Smooth muscle cell (in vitro differentiated cells): Measurements from ENCODE around the gene CCDC92. TPM values are rescaled to one million over a fixed set of nuclear protein-coding genes. Genes with fewer than 3 reads are reported as not detected.

ENCODE experiments used
- DNase-seq: peaks from one replicate; lab custom pipeline; 2025; ENCODE audit not compliant: unreplicated experiment; lab: John Stamatoyannopoulos, UW
- H2AFZ ChIP-seq: fragments of 200-600 bp; sonication (generic); 2 replicates; pipeline ENCODE4 v1.6.0; 2016; ENCODE audit warnings: antibody characterized with exemption, low read depth, mild to moderate bottlenecking
- H3F3A ChIP-seq: fragments of 200-600 bp; sonication (generic); 2 replicates; pipeline ENCODE4 v1.6.0; 2017; ENCODE audit warnings: antibody characterized with exemption, low read depth
- H3K27ac ChIP-seq: fragments of 200-600 bp; sonication (generic); 2 replicates; pipeline ENCODE4 v1.5.1; 2016; ENCODE audit warnings: low read depth, mild to moderate bottlenecking
- H3K27me3 ChIP-seq: fragments of 200-600 bp; sonication (generic); 2 replicates; pipeline ENCODE4 v1.6.1; 2016; ENCODE audit warnings: low read depth, mild to moderate bottlenecking
- H3K36me3 ChIP-seq: fragments of 200-600 bp; sonication (generic); 2 replicates; pipeline ENCODE4 v1.5.1; 2016; ENCODE audit warnings: low read depth
- H3K4me1 ChIP-seq: fragments of 200-600 bp; sonication (generic); 2 replicates; pipeline ENCODE4 v1.5.1; 2016; ENCODE audit warnings: low read depth
- H3K4me2 ChIP-seq: fragments of 200-600 bp; sonication (generic); 2 replicates; pipeline ENCODE4 v1.6.0; 2016; ENCODE audit warnings: mild to moderate bottlenecking
- H3K4me3 ChIP-seq: fragments of 200-600 bp; sonication (generic); 2 replicates; pipeline ENCODE4 v1.5.1; 2016; ENCODE audit warnings: mild to moderate bottlenecking
- H3K79me2 ChIP-seq: fragments of 200-600 bp; sonication (generic); 2 replicates; pipeline ENCODE4 v1.6.0; 2016; ENCODE audit warnings: low read depth, mild to moderate bottlenecking
- H3K9ac ChIP-seq: fragments of 200-600 bp; sonication (generic); 2 replicates; pipeline ENCODE4 v1.6.0; 2016; ENCODE audit warnings: low read depth
- H3K9me3 ChIP-seq: fragments of 200-600 bp; sonication (generic); replicated peaks from 2 replicates; pipeline ENCODE4 v1.5.1; 2016; ENCODE audit warnings: low read depth
- H4K20me1 ChIP-seq: fragments of 200-600 bp; sonication (generic); 2 replicates; pipeline ENCODE4 v1.6.0; 2016; ENCODE audit warnings: low read depth
- WGBS: methylation state at CpG from one replicate; pipeline ENCODE4 v1.1.7; 2016; ENCODE audit warnings: low lambda C conversion rate; 5-methylcytosine and 5-hydroxymethylcytosine counted together
- polyA plus RNA-seq: library from polyadenylated mRNA; unstranded; fragments of >200 nt; fragmentation: Nextera tagmentation; extraction: Ambion mirVana; gene quantifications from 2 replicates; pipeline ENCODE4 v1.2.1, GENCODE V29; 2016
- total RNA-seq: library from RNA; depleted of rRNA; stranded (reverse); fragments of >200 nt; gene quantifications from 2 replicates; pipeline ENCODE4 v1.2.3, GENCODE V29; 2014
- TF ChIP-seq, protein P1 (sequence below): fragments of 200-600 bp; sonication (generic); IDR thresholded peaks from 2 replicates; pipeline ENCODE4 v1.5.1; 2017; ENCODE audit warnings: borderline replicate concordance, mild to moderate bottlenecking, antibody characterized with exemption; ENCODE audit not compliant: insufficient read depth, poor library complexity, severe bottlenecking

Gene CCDC92
- total and polyA plus RNA-seq, 2 experiments from 2014 or later: 17.4 to 68.2 TPM

DNA sequence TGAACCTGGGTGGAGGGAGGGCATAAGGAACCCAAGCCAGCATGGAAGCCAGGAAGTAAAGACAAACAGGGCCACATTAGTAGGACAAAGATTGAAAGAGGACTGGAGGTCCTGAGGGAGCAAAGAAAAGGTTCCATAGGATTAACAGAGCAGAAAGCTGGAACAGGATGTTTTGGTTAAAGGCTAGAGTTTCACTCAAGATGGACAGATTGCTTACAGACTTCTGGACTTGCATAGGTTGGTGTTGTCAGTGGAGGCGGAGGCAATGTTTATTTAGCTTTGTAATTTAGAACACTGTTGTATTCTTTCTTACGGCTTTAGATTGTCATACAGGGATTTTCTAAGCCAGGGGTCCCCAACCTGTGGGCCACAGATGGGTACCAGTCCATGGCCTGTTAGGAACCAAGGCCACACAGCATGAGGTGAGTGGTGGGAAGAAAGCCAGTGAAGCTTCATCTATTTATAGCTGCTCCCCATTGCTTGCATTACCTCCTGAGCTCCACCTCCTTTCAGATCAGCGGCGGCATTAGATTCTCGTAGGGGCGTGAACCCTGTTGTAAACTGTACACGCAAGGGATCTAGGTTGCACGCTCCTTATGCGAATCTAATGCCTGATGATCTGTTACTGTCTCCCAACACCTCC, 31.7 kb upstream of the CCDC92 start:
- peaks cover 56% of the 10 kb centered on the region for H4K20me1 ChIP-seq
- no peaks in the 10 kb centered on the region for H3K9me3 ChIP-seq
- H3K4me1 ChIP-seq: peaks cover 12% of the 10 kb centered on the region
- WGBS: 95% methylated on average over 9 of the region's 9 CpGs
- no peak for DNase-seq
- H3F3A ChIP-seq: peaks cover 4% of the 10 kb centered on the region
- no peak overlapping the region for H3K27ac ChIP-seq
- H3K4me3 ChIP-seq: no peak overlapping the region
- no peaks in the 10 kb centered on the region for H3K36me3 ChIP-seq
- no peaks in the 10 kb centered on the region for H3K27me3 ChIP-seq
- TF ChIP-seq, protein P1, sequence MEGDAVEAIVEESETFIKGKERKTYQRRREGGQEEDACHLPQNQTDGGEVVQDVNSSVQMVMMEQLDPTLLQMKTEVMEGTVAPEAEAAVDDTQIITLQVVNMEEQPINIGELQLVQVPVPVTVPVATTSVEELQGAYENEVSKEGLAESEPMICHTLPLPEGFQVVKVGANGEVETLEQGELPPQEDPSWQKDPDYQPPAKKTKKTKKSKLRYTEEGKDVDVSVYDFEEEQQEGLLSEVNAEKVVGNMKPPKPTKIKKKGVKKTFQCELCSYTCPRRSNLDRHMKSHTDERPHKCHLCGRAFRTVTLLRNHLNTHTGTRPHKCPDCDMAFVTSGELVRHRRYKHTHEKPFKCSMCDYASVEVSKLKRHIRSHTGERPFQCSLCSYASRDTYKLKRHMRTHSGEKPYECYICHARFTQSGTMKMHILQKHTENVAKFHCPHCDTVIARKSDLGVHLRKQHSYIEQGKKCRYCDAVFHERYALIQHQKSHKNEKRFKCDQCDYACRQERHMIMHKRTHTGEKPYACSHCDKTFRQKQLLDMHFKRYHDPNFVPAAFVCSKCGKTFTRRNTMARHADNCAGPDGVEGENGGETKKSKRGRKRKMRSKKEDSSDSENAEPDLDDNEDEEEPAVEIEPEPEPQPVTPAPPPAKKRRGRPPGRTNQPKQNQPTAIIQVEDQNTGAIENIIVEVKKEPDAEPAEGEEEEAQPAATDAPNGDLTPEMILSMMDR: no peak
- H3K4me2 ChIP-seq: no peak overlapping the region
- H3K9ac ChIP-seq: no peak overlapping the region
- H3K79me2 ChIP-seq: peaks cover 29% of the 10 kb centered on the region
- H2AFZ ChIP-seq: no peak overlapping the region

DNA sequence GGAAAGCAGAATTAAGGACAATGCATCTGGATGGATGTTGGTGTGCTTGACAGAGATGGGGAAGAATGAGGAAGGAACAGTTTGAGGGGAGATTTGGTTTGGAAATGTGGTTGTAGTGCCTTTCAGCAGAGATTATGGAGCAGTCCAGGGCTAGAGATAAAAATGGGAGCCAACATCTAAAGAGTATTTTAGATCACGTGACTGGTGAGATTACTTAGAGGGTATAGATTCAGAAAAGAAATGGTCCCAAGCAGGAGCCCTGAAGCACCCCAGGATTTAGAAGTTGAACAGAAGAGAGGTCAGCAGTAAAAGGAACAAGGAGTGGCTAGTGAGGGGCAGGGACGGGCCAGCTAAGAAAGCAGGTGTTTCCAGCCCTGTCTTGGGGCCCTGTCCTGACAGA, 30.0 kb upstream of the CCDC92 start:
- Histone ChIP-seq H3K4me1 (peaks cover 20% of the 10 kb centered on the region), H3F3A (peaks cover 11% of the 10 kb centered on the region), H3K4me2 (no peak overlapping the region), H3K36me3 (no peaks in the 10 kb centered on the region), H2AFZ (no peak overlapping the region), H3K27me3 (no peaks in the 10 kb centered on the region), H3K79me2 (peaks cover 20% of the 10 kb centered on the region), H3K4me3 (no peak overlapping the region), H3K9ac (no peak overlapping the region), H3K27ac (no peak overlapping the region), H3K9me3 (no peaks in the 10 kb centered on the region), H4K20me1 (peaks cover 61% of the 10 kb centered on the region)
- no peak for DNase-seq
- WGBS: 83% methylated on average over 2 of the region's 2 CpGs
- TF ChIP-seq, protein P1: no peak

DNA sequence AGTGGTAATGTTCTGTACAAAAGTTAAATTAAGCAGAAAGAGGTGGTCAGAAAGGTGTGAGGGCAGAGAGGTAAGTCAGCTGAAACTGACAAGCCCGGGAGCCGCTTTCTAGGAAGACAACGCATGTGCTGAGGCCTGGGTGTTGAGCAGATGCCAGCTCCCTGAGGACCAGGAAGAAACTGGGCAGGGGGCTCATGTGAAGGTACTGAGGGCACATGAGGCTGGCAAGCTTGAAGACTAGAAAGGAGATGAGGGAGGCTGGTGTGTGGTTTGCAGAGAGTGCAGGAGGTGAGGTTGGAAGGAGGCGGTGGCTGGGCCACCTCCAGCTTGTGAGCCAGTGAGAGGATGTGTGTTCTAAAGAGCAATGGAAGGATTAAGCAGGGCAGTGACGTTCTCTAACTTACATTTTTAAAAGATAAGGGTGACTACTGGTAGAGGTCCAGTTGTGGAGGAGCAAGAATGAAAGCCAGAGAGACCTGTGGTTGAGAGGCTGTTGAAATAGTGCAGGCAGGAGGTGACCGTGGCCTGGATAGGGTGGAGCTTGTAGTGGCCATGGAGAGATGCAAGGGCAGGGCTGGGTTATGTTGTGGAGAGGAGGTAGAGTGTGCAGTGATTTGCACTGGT, 29.5 kb upstream of the CCDC92 start:
- Histone ChIP-seq H2AFZ (no peak overlapping the region), H3K27ac (no peak overlapping the region), H3K79me2 (peaks cover 20% of the 10 kb centered on the region), H3K36me3 (no peaks in the 10 kb centered on the region), H3K4me2 (peak overlapping the region; percentile 0), H3K9ac (no peak overlapping the region), H3K27me3 (no peaks in the 10 kb centered on the region), H3K9me3 (no peaks in the 10 kb centered on the region), H3K4me3 (no peak overlapping the region), H3K4me1 (peaks cover 22% of the 10 kb centered on the region), H3F3A (peaks cover 11% of the 10 kb centered on the region), H4K20me1 (peaks cover 62% of the 10 kb centered on the region)
- TF ChIP-seq, protein P1: no peak
- 66% methylated on average over 6 of the region's 6 CpGs for WGBS
- no peak for DNase-seq

DNA sequence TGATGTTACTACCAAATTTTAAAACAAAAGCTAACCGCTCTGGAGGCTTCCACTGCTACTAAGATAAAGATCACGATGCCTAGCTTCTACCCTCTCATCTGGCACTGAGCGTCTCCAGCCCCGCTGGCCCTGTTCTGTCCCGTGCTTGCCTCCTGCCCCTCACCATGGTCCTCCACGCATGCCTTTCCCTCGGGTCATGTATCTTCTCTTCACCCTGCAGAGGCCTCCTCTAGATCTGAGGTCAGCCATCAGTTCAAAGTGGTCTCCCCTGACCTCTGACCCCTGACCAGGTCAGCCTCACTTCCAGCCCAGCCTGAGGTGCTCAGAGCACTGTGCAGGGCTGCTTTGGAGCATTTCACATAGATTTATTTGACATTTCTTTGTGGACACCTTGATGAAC, 28.7 kb upstream of the CCDC92 start:
- Histone ChIP-seq H3F3A (peaks cover 17% of the 10 kb centered on the region), H3K36me3 (no peaks in the 10 kb centered on the region), H3K4me2 (no peak overlapping the region), H3K4me1 (peaks cover 20% of the 10 kb centered on the region), H4K20me1 (peaks cover 61% of the 10 kb centered on the region), H2AFZ (no peak overlapping the region), H3K9ac (no peak overlapping the region), H3K4me3 (no peak overlapping the region), H3K27ac (no peak overlapping the region), H3K27me3 (no peaks in the 10 kb centered on the region), H3K9me3 (no peaks in the 10 kb centered on the region), H3K79me2 (peaks cover 17% of the 10 kb centered on the region)
- 97% methylated on average over 7 of the region's 7 CpGs for WGBS
- DNase-seq: no peak
- TF ChIP-seq, protein P1: no peak
